ENCODE results near the gene PNMA8B. TPM values are rescaled to one million over a fixed set of nuclear protein-coding genes. Genes with fewer than 3 reads are reported as not detected.

Gene PNMA8B
- total RNA-seq, 1 experiment from 2014 or later: 0.10 TPM

DNA sequence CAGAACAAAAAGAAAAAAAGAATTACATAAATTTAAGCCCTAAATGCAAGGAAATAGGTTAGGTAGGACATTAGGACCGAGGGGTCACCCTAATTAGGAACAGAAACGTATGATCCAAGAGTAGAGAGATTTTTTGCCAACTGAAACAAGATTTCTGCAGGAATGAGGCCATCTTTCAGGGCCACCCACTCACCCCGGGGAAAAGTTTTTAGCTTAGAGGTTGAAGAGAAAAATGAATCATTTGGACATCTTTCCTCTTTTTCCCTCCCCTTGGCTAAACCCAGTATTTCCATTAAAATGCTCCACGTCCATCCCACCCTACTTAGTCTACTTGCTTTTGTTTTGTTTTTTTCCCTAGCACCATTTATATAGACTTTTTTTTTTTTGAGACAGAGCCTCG is 13.7 kb downstream of the PNMA8B start:
- DNase-seq (ENCODE audit: low read depth, low spot score) (no peak), ATAC-seq (no peak)
- Histone ChIP-seq H3K4me1 (ENCODE audit: control insufficient read depth in 1 of 2, insufficient read depth in 2 of 2, low read length in 2 of 2) (no peaks in the 10 kb centered on the region), H4K20me1 (ENCODE audit: insufficient read depth) (no peaks in the 10 kb centered on the region), H3K27me3 (ENCODE audit: insufficient read depth, low read length) (no peaks in the 10 kb centered on the region; the same call in 1 of the 2 replicates), H2AFZ (ENCODE audit: low read depth, low read length, poor library complexity, severe bottlenecking) (no peak overlapping the region), H3K27ac (ENCODE audit: low read depth, low read length) (no peak overlapping the region), H3K79me2 (ENCODE audit: insufficient read depth, low read length) (no peaks in the 10 kb centered on the region), H3K36me3 (ENCODE audit: control insufficient read depth in 1 of 2, insufficient read depth in 2 of 2, low read length in 2 of 2) (no peaks in the 10 kb centered on the region), H3K9me2 (ENCODE audit: insufficient read depth) (no peaks in the 10 kb centered on the region), H3K9me3 (ENCODE audit: control insufficient read depth in 1 of 2, insufficient read depth in 1 of 2, low read depth in 1 of 2, low read length in 2 of 2) (no peaks in the 10 kb centered on the region), H3K4me2 (ENCODE audit: low read length) (no peak overlapping the region), H3K4me3 (replicated peaks in 1 of 2; ENCODE audit: low read depth in 1 of 2, low read length in 2 of 2) (no peak overlapping the region), H3K9ac (ENCODE audit: low read length) (no peak overlapping the region)
- intact Hi-C loops (cut with micrococcal nuclease): loop anchor here (10.0 kb wide), 1 partner anchor 397 kb away; no protein-coding TSS in a partner anchor
- BruUV-seq (replicated peaks): no TSS peak
- TF ChIP-seq, protein P1, sequence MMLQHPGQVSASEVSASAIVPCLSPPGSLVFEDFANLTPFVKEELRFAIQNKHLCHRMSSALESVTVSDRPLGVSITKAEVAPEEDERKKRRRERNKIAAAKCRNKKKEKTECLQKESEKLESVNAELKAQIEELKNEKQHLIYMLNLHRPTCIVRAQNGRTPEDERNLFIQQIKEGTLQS (IDR thresholded peaks at IDR 0.05): no peak
- TF ChIP-seq RAD21 (IDR thresholded peaks at IDR 0.05; ENCODE audit: low read depth): no peak
- TF ChIP-seq SP1 (IDR thresholded peaks at IDR 0.05; ENCODE audit: low read depth): no peak
- TF ChIP-seq, protein P2, sequence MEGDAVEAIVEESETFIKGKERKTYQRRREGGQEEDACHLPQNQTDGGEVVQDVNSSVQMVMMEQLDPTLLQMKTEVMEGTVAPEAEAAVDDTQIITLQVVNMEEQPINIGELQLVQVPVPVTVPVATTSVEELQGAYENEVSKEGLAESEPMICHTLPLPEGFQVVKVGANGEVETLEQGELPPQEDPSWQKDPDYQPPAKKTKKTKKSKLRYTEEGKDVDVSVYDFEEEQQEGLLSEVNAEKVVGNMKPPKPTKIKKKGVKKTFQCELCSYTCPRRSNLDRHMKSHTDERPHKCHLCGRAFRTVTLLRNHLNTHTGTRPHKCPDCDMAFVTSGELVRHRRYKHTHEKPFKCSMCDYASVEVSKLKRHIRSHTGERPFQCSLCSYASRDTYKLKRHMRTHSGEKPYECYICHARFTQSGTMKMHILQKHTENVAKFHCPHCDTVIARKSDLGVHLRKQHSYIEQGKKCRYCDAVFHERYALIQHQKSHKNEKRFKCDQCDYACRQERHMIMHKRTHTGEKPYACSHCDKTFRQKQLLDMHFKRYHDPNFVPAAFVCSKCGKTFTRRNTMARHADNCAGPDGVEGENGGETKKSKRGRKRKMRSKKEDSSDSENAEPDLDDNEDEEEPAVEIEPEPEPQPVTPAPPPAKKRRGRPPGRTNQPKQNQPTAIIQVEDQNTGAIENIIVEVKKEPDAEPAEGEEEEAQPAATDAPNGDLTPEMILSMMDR (IDR thresholded peaks at IDR 0.05 in 2 of 3, conservative IDR thresholded peaks at IDR 0.05 in 1 of 3; ENCODE audit: borderline replicate concordance in 1 of 3, insufficient read depth in 1 of 3, low read depth in 2 of 3, low read length in 2 of 3): no peak
- TF ChIP-seq, protein P3, sequence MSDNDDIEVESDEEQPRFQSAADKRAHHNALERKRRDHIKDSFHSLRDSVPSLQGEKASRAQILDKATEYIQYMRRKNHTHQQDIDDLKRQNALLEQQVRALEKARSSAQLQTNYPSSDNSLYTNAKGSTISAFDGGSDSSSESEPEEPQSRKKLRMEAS (IDR thresholded peaks at IDR 0.05): no peak
- no peak for TF ChIP-seq EZH2 (IDR thresholded peaks at IDR 0.05)
- TF ChIP-seq JUND (IDR thresholded peaks at IDR 0.05): no peak
- TF ChIP-seq TCF7L2 (IDR thresholded peaks at IDR 0.05; ENCODE audit: borderline replicate concordance, extremely low read depth, insufficient read depth, insufficient read length): no peak
- no peak for TF ChIP-seq CBX3 (IDR thresholded peaks at IDR 0.05; ENCODE audit: low read depth)
- no peak for TF ChIP-seq SRF (IDR thresholded peaks at IDR 0.05; ENCODE audit: low read depth)
- TF ChIP-seq, protein P4, sequence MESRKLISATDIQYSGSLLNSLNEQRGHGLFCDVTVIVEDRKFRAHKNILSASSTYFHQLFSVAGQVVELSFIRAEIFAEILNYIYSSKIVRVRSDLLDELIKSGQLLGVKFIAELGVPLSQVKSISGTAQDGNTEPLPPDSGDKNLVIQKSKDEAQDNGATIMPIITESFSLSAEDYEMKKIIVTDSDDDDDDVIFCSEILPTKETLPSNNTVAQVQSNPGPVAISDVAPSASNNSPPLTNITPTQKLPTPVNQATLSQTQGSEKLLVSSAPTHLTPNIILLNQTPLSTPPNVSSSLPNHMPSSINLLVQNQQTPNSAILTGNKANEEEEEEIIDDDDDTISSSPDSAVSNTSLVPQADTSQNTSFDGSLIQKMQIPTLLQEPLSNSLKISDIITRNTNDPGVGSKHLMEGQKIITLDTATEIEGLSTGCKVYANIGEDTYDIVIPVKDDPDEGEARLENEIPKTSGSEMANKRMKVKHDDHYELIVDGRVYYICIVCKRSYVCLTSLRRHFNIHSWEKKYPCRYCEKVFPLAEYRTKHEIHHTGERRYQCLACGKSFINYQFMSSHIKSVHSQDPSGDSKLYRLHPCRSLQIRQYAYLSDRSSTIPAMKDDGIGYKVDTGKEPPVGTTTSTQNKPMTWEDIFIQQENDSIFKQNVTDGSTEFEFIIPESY (IDR thresholded peaks at IDR 0.05; ENCODE audit: extremely low read depth, insufficient replicate concordance, low read length): no peak
- TF ChIP-seq ZNF274 (IDR thresholded peaks at IDR 0.05; ENCODE audit: low read depth, low read length): no peak
- no peak for TF ChIP-seq POLR2AphosphoS5 (IDR thresholded peaks at IDR 0.05; ENCODE audit: low read depth, low read length)
- TF ChIP-seq YY1 (IDR thresholded peaks at IDR 0.05; ENCODE audit: extremely low read depth, insufficient replicate concordance, low read depth, low read length): no peak
- TF ChIP-seq POLR2A (IDR thresholded peaks at IDR 0.05; ENCODE audit: borderline replicate concordance, extremely low read depth, insufficient read depth, insufficient read length): no peak
- no peak for TF ChIP-seq SIN3A (IDR thresholded peaks at IDR 0.05; ENCODE audit: low read depth)
- TF ChIP-seq CEBPB (IDR thresholded peaks at IDR 0.05; ENCODE audit: low read depth): no peak
- no peak for TF ChIP-seq FOSL1 (IDR thresholded peaks at IDR 0.05; ENCODE audit: low read depth)
- TF ChIP-seq ZFX (IDR thresholded peaks at IDR 0.05): no peak
- no peak for TF ChIP-seq EGR1 (IDR thresholded peaks at IDR 0.05; ENCODE audit: low read depth)
- CTCF ChIA-PET: interaction anchor here (1.2 kb wide), 1 partner anchor 201 kb away, joined by 3 read pairs; no protein-coding TSS in a partner anchor
- POLR2A ChIA-PET: no interaction called here
- RAD21 ChIA-PET (ENCODE audit: low non-redundant PET in 1 of 2, low total read pairs in 2 of 2, uncharacterized antibody in 2 of 2, unreplicated experiment in 2 of 2): interaction anchor here in 1 of 2 experiments (0.6 kb wide), 1 partner anchor 87 kb away, joined by 5 read pairs; no protein-coding TSS in a partner anchor
